Measurements from ENCODE around the gene C12orf43. TPM values are rescaled to one million over a fixed set of nuclear protein-coding genes. Genes with fewer than 3 reads are reported as not detected.

C12orf43 gene
- total RNA-seq, 2 donors from 2014 or later, result 13.7 to 17.8 TPM

DNA sequence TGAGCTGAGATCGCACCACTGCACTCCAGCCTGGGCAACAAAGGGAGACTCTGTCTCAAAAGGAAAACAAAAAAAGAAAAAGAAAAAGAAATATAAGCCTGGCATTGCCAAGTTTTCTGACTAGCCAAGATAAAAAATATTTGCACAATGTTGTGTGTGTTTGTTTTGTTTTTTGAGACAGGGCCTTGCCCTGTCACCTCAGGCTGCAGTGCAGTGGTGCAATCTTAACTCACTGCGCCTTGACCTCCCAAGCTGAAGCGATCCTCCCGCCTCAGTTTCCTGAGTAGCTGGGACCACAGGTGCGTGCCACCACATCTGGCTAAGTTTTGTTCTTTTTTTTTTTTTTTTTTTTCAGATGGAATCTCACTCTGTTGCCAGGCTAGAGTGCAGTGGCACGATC is 5.5 kb upstream of the C12orf43 start:
- H3K36me3 Mint-ChIP-seq (ENCODE audit: insufficient read depth in 2 of 2), result no peaks in the 10 kb centered on the region
- no peak overlapping the region for H3K4me3 Mint-ChIP-seq
- no peaks in the 10 kb centered on the region for H3K4me1 Mint-ChIP-seq (ENCODE audit: low read depth)
- H3K27ac Mint-ChIP-seq, result no peak overlapping the region
- no peaks in the 10 kb centered on the region for H3K9me3 Mint-ChIP-seq
- H3K27me3 Mint-ChIP-seq (ENCODE audit: low read depth), result no peaks in the 10 kb centered on the region
- no peak for DNase-seq
- no peak for ATAC-seq (replicated peaks in 1 of 2)

DNA sequence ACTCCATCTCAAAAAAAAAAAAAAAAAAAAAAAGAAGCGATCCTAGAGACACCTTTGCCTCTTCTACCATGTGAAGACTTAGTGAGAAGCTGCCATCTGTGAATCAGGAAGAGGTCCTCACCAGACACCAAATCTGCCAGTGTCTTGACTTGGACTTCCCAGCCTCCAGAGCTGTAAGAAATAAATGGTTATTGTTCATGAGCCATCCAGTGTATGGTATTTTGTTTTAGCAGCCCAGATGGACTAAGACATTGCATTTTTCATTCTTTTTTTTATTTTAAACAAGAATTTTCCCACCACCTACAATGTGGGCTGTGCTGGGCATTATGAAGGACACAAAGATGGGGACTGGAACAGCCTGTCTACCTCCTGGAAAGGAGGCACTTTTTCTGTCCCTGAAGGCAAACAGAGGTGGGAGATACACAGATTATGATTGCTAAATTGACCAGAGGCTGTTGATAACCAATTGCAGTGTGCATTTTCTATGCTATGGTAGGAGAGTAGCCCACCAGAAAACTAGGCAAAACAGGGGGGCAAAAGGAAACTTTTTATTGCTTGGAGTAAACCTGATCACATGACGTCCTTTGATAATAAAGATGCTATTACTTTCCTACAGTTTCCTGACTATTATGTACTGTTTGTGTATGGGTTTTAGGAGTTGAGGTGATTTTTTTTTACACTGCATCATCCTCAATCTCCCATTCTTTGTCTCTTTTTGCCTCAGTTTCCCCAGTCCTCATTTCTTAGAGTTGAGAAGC is 2.8 kb upstream of the C12orf43 start:
- Mint-ChIP-seq H3K27me3 (ENCODE audit: low read depth) (no peaks in the 10 kb centered on the region), H3K9me3 (no peaks in the 10 kb centered on the region), H3K27ac (no peak overlapping the region), H3K4me3 (no peak overlapping the region), H3K36me3 (ENCODE audit: insufficient read depth in 2 of 2) (peaks cover 3 to 5% of the 10 kb centered on the region in 2 donors), H3K4me1 (ENCODE audit: low read depth) (peaks cover 16% of the 10 kb centered on the region)
- no peak for ATAC-seq (replicated peaks in 1 of 2)
- no peak for DNase-seq

DNA sequence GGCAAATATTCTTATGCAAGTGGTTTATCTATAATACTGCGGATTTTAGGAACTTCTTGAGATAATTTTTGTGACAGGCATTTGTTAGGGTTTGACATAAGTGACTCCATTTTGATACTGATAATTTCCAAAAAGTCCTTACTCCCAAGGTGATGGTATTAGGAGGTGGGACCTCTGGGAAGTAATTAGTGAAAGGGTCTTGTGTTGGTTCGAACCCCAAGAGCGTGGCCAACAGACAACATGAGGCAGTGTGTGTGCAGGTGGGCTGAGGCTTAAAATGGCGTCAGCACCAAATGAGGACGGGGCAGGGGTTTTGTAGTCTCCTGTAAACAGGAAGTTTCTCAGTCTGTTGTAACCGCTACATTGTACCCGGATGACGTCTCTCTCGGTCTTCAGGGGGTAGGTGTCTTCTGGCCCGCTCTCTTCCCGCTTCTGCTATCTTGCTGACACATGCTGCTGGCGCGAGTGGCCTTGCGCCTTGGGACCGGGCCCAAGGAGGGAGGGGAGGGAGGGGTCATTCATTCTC is 1.7 kb upstream of the C12orf43 start:
- no peaks in the 10 kb centered on the region for H3K27me3 Mint-ChIP-seq (ENCODE audit: low read depth)
- H3K4me1 Mint-ChIP-seq (ENCODE audit: low read depth), result peaks cover 20% of the 10 kb centered on the region
- no peak overlapping the region for H3K27ac Mint-ChIP-seq
- no peaks in the 10 kb centered on the region for H3K9me3 Mint-ChIP-seq
- no peak overlapping the region for H3K4me3 Mint-ChIP-seq
- peaks cover 3 to 5% of the 10 kb centered on the region in 2 donors for H3K36me3 Mint-ChIP-seq (ENCODE audit: insufficient read depth in 2 of 2)
- DNase-seq, result no peak
- no peak for ATAC-seq (replicated peaks in 1 of 2)

DNA sequence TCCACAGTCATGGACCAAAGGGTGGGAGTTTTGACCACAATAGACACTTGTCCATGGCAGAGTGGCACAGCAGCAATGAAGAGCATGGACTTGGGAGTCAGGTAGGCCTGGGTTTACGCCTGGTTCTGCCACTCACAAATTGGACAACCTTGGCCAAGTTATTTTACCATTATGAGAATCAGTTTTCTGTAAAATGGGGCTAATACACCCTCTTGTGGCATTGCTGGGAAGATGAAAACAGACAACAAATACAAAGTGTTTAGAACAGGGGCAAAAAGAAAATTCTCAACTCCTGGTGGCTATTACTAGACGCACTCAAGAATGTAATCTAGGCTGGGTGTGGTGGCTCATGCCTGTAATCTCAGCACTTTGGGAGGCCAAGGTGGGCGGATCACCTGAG is 2.6 kb downstream of the C12orf43 start:
- Mint-ChIP-seq H3K27me3 (ENCODE audit: low read depth) (no peaks in the 10 kb centered on the region), H3K27ac (peak overlapping the region; percentile 27), H3K36me3 (ENCODE audit: insufficient read depth in 2 of 2) (peaks cover 6 to 9% of the 10 kb centered on the region in 2 donors), H3K4me3 (no peak overlapping the region), H3K4me1 (ENCODE audit: low read depth) (peaks cover 25% of the 10 kb centered on the region), H3K9me3 (no peaks in the 10 kb centered on the region)
- DNase-seq, result no peak
- no peak for ATAC-seq (replicated peaks in 1 of 2)

DNA sequence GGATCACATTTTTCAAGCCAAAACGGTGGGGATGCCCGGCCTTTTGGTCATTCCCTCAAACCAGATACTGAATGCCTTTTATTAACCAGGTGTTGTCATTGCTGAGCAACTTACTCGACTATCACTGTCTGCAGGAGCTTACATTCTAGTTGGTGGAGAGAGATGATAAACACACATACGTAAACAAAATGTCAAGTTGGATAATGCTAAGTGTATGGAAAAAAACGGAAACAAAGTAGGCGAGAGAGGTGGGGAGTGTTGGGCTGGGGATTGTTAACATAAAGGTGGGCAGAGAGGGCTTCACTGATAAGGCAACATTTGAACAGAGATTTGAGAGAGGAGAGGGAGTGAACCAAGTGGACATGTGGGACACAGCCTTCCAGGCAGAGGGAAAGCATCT is 4.5 kb downstream of the C12orf43 start:
- Mint-ChIP-seq H3K4me3 (no peak overlapping the region), H3K9me3 (no peaks in the 10 kb centered on the region), H3K36me3 (ENCODE audit: insufficient read depth in 2 of 2) (peaks cover 8 to 9% of the 10 kb centered on the region in 2 donors), H3K4me1 (ENCODE audit: low read depth) (peaks cover 25% of the 10 kb centered on the region), H3K27ac (no peak overlapping the region), H3K27me3 (ENCODE audit: low read depth) (no peaks in the 10 kb centered on the region)
- DNase-seq (no peak), ATAC-seq (replicated peaks in 1 of 2) (no peak)

DNA sequence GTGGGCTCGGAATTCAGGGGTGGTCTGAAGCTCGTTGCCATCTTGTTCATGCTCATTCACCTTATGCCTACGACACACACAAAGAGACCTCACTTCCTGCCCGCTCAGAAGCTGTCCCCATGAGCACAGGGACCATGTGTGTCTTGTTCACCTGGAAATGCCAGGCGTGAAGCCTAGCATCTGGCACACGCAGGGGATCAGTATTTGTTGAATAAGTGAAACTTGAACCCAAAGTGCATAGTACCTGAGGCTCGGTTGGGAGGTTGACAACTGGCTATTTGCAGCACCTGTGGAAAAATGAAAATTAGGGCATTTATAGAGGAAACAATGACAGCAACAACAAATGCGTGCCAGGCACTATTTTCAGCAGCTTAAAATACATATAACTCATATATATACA is 5.4 kb downstream of the C12orf43 start:
- DNase-seq, result no peak
- Mint-ChIP-seq H3K9me3 (no peaks in the 10 kb centered on the region), H3K36me3 (ENCODE audit: insufficient read depth in 2 of 2) (peaks cover 5 to 6% of the 10 kb centered on the region in 2 donors), H3K4me3 (no peak overlapping the region), H3K4me1 (ENCODE audit: low read depth) (peaks cover 25% of the 10 kb centered on the region), H3K27ac (no peak overlapping the region), H3K27me3 (ENCODE audit: low read depth) (no peaks in the 10 kb centered on the region)
- no peak for ATAC-seq (replicated peaks in 1 of 2)

DNA sequence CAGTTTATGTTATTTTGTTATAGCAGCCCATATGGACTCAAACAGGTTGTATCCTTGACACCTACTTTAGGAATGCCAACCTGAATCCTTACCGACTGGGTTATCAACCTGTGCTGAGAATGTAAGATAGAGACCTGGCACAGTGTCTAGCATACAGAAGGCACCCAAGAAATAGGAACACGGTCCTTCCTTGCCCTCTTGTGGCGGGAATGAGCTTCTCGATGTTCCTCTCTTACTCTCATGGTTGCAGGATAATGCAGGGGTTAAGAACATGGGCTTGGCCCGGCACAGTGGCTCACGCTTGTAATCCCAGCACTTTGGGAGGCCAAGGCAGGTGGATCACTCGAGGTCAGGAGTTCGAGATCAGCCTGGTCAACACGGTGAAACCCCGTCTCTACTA is 6.5 kb downstream of the C12orf43 start:
- DNase-seq (no peak), ATAC-seq (replicated peaks in 1 of 2) (no peak)
- Mint-ChIP-seq H3K27me3 (ENCODE audit: low read depth) (no peaks in the 10 kb centered on the region), H3K4me1 (ENCODE audit: low read depth) (peaks cover 14% of the 10 kb centered on the region), H3K9me3 (no peaks in the 10 kb centered on the region), H3K27ac (no peak overlapping the region), H3K36me3 (ENCODE audit: insufficient read depth in 2 of 2) (peaks cover 8 to 10% of the 10 kb centered on the region in 2 donors), H3K4me3 (no peak overlapping the region)

DNA sequence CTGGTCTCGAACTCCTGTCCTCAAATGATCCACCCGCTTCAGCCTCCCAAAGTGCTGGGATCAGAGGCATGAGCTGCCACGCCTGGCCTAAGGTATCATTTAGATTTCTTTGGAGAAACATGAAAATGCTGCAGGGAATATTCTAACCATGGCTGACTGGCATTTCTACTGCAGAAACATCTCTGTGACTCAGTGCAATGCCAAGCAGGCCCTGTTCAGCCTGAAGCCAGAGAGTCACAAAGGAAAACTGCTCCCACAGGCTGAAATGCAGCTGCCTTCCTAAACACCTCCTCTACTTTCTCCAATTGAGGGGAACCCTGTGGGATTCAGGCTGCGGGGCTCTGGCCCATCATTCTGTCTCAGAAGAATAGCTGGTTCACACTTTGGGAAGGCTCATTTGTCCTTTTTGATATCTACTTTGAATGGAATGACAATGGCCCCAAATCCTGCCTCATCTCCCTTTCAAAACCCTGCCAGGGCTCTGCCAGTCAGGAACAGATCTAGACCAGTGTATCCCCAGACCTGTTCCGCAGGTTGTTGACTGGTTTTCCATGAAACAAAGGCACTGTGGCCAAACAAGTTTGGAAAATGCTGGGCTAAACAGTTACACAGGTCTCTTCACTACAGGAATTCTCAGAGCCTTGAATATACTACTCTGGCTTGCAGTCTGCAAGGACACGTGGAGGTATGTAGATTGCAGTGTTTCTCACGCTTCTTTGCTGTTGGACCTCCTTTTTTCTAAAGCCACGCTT is 7.8 kb downstream of the C12orf43 start:
- no peak overlapping the region for H3K4me3 Mint-ChIP-seq
- H3K36me3 Mint-ChIP-seq (ENCODE audit: insufficient read depth in 2 of 2), result peaks cover 9 to 15% of the 10 kb centered on the region in 2 donors
- ATAC-seq (replicated peaks in 1 of 2), result no peak
- peaks cover 6% of the 10 kb centered on the region for H3K4me1 Mint-ChIP-seq (ENCODE audit: low read depth)
- no peak for DNase-seq
- H3K27ac Mint-ChIP-seq, result no peak overlapping the region
- no peaks in the 10 kb centered on the region for H3K27me3 Mint-ChIP-seq (ENCODE audit: low read depth)
- no peaks in the 10 kb centered on the region for H3K9me3 Mint-ChIP-seq

DNA sequence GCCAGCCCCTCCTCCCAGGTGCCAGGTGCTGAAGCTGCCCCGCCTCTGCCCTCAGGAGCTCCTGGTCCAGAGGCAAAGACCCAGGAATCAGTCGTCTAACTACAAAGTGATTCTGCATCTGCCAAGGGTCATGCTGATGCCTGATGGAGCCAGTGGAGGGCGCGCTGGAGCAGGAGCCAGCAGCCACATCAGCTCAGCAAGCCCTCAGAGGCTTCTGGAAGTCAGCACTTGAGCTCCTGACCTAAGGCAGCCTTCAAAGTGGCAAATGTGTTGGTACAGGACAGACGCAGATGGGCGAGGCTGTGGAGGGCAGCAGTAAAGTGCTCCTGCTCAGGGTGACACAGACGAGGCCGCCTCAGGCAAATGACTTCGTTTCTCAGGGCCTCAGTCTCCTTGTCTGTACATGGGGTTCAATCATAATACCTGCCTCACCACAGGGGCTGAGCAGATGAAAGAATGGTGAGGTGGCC is 10.9 kb downstream of the C12orf43 start:
- Mint-ChIP-seq H3K27ac (peak overlapping the region; percentile 47), H3K9me3 (no peaks in the 10 kb centered on the region), H3K4me1 (ENCODE audit: low read depth) (no peaks in the 10 kb centered on the region), H3K36me3 (ENCODE audit: insufficient read depth in 2 of 2) (peaks cover 5 to 17% of the 10 kb centered on the region in 2 donors), H3K27me3 (ENCODE audit: low read depth) (no peaks in the 10 kb centered on the region), H3K4me3 (no peak overlapping the region)
- peak; percentile 65 to 69 for DNase-seq
- ATAC-seq (replicated peaks in 1 of 2), result peak; percentile 67 to 77

DNA sequence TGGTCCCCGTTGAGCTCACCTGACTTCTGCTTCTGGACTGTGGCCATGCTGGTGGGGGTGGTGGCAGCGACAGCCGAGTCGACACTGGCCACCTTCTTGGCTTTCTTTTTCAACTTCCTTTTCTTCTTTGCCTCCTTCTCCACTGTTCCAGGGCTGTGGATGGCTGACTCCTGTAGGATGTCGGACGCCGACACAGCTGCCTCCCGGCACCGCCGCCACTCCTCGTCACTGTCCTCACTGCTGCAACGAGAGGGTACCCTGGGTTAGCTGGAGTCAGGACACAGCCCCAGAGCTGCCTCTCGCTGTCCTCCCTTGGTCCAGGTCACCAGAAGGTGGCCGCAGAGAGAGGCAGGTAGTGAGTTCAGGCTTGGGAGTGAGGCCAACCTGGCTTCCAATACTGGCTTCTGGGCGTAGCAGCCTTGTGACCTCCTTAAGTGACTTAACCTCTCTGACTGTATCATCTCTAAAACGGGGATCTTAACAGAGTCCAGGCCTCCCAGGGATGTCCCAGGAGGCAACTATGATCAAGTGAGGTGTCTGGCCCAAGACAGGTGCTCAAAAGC is 12.0 kb downstream of the C12orf43 start:
- H3K4me1 Mint-ChIP-seq (ENCODE audit: low read depth), result no peaks in the 10 kb centered on the region
- ATAC-seq (replicated peaks in 1 of 2), result no peak
- no peak overlapping the region for H3K4me3 Mint-ChIP-seq
- H3K27ac Mint-ChIP-seq, result no peak overlapping the region
- H3K36me3 Mint-ChIP-seq (ENCODE audit: insufficient read depth in 2 of 2), result peaks cover 5 to 17% of the 10 kb centered on the region in 2 donors
- no peak for DNase-seq
- no peaks in the 10 kb centered on the region for H3K27me3 Mint-ChIP-seq (ENCODE audit: low read depth)
- H3K9me3 Mint-ChIP-seq, result no peaks in the 10 kb centered on the region

DNA sequence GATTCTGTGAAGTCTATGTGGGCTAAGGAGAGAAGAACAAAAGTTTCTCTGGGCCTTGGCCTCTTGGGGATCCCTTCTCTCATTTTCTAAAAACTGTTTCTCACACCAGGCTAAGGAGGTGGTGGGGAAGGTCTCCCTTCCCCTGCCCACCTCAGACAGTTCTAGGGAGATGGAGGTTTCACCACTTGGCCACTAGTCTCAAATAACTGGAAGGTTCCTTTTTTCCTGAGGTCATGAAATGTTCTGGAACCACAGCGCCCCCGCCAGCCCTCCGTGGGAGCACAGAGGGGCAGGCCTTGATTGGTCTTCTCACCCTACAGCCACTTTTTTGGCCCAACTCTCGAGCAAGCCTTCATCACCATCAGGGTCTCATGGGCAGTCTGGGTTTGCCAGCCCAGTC is 12.6 kb downstream of the C12orf43 start:
- no peak overlapping the region for H3K27ac Mint-ChIP-seq
- H3K36me3 Mint-ChIP-seq (ENCODE audit: insufficient read depth in 2 of 2), result peaks cover 5 to 13% of the 10 kb centered on the region in 2 donors
- H3K4me1 Mint-ChIP-seq (ENCODE audit: low read depth), result no peaks in the 10 kb centered on the region
- no peaks in the 10 kb centered on the region for H3K27me3 Mint-ChIP-seq (ENCODE audit: low read depth)
- no peak for DNase-seq
- no peaks in the 10 kb centered on the region for H3K9me3 Mint-ChIP-seq
- H3K4me3 Mint-ChIP-seq, result no peak overlapping the region
- ATAC-seq (replicated peaks in 1 of 2), result no peak

DNA sequence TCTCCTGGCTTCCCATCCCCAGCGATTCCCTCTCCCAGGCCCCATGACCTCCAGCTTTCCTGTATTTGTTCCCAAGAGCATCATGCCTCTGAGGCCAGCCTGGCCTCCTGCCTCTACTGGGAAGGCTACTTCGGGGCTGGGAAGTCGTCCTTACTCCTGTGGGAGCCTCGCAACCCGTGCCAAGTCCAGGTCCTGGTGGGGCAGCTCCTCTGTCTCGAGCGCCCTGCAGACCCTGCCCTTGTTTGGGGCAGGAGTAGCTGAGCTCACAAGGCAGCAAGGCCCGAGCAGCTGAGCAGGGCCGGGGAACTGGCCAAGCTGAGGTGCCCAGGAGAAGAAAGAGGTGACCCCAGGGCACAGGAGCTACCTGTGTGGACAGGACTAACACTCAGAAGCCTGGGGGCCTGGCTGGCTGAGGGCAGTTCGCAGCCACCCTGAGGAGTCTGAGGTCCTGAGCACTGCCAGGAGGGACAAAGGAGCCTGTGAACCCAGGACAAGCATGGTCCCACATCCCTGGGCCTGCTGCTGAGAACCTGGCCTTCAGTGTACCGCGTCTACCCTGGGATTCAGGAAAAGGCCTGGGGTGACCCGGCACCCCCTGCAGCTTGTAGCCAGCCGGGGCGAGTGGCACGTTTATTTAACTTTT is 14.3 kb downstream of the C12orf43 start:
- ATAC-seq (replicated peaks in 1 of 2), result no peak

DNA sequence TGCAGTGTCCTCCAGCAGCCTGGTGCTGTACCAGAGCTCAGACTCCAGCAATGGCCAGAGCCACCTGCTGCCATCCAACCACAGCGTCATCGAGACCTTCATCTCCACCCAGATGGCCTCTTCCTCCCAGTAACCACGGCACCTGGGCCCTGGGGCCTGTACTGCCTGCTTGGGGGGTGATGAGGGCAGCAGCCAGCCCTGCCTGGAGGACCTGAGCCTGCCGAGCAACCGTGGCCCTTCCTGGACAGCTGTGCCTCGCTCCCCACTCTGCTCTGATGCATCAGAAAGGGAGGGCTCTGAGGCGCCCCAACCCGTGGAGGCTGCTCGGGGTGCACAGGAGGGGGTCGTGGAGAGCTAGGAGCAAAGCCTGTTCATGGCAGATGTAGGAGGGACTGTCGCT is 15.2 kb downstream of the C12orf43 start:
- ATAC-seq (replicated peaks in 1 of 2), result no peak

More for the DNA sequence above, 14.3 kb downstream of the C12orf43 start:
- no peaks in the 10 kb centered on the region for H3K4me1 Mint-ChIP-seq (ENCODE audit: low read depth)
- H3K4me3 Mint-ChIP-seq, result no peak overlapping the region
- H3K36me3 Mint-ChIP-seq (ENCODE audit: insufficient read depth in 2 of 2), result peaks cover 3 to 13% of the 10 kb centered on the region in 2 donors
- no peaks in the 10 kb centered on the region for H3K27me3 Mint-ChIP-seq (ENCODE audit: low read depth)
- no peaks in the 10 kb centered on the region for H3K9me3 Mint-ChIP-seq
- H3K27ac Mint-ChIP-seq, result no peak overlapping the region
- no peak for DNase-seq

More for the DNA sequence above, 15.2 kb downstream of the C12orf43 start:
- no peaks in the 10 kb centered on the region for H3K9me3 Mint-ChIP-seq
- H3K4me1 Mint-ChIP-seq (ENCODE audit: low read depth), result no peaks in the 10 kb centered on the region
- peaks cover 3 to 13% of the 10 kb centered on the region in 2 donors for H3K36me3 Mint-ChIP-seq (ENCODE audit: insufficient read depth in 2 of 2)
- no peak overlapping the region for H3K27ac Mint-ChIP-seq
- no peak overlapping the region for H3K4me3 Mint-ChIP-seq
- DNase-seq, result no peak
- no peaks in the 10 kb centered on the region for H3K27me3 Mint-ChIP-seq (ENCODE audit: low read depth)

Measured in activated T-cell treated with anti-CD3 and anti-CD28 coated beads, Interleukin-2, amount 50 U/mL, for 72 hours (primary cell).